ENCODE measurements around the gene SV2A.
"Not testable (repeated sequence)": the region's sequence is repeated elsewhere in the genome, so short reads cannot be mapped to it uniquely, and the experiment has no call there.

The SV2A gene

GRCh38 chr1:149928401-149928724 lies 10.7 kb upstream of the SV2A start:
- no peak for DNase-seq (ENCODE audit: low spot score)

GRCh38 chr1:149927563-149928400 lies 10.1 kb upstream of the SV2A start, which contains the start of gene SF3B4:
SF3B4 (minus strand) TSS chr1:149927803; CDS start chr1:149927759, 44 bp downstream.
- DNase-seq (ENCODE audit: low spot score): peak; percentile 95

DNA sequence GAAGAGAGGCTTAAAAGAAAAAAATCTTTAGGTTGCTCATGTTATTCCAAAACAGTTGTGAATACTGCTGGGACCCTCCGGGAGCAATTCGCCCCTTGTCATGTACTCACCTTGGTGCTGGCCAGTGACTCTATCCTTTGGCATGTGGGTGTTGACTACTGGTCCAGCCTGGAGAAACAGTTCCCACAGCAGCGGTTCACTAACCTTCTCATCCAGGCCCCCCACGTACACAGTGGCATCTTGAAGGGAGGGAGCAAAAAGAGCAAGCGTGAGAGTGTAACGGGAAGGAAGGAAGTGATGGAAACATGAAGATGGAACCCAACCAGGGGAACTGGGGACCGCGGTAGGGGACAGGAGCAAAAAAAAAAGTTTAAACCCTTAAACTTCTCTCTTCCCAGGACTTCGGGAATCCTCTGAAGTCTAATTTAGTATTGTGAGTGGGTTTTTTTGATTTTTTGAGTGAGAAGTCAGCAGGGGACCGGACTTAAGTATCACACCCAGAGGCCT lies 9.5 kb upstream of the SV2A start:
- DNase-seq (ENCODE audit: low spot score): no peak

- no peak for DNase-seq (ENCODE audit: low spot score)
Measured at GRCh38 chr1:149926296-149926695, 8.7 kb upstream of the SV2A start.

DNA sequence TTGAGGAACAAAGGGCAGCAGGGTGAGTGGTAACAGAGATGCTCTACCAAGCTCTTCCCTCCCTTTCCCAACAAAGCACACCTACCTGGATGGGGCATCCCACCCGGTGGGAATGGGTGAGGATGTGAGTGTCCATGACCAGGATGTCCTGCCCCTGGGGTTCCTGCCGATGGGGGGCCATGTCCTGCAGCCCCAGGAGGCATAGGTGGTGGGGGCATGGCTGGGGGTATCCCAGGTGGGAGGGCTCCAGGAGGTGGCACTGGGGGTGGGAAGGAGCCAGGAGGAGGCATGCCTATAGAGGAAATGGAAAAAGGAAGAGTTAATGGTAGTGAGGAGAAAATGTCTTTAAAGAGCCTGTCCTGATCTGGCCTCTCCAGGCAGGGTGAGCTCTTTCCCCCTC lies 8.1 kb upstream of the SV2A start:
- DNase-seq (ENCODE audit: low spot score): no peak

- no peak for DNase-seq (ENCODE audit: low spot score)
Measured at GRCh38 chr1:149925345-149925744, 7.7 kb upstream of the SV2A start.

DNA sequence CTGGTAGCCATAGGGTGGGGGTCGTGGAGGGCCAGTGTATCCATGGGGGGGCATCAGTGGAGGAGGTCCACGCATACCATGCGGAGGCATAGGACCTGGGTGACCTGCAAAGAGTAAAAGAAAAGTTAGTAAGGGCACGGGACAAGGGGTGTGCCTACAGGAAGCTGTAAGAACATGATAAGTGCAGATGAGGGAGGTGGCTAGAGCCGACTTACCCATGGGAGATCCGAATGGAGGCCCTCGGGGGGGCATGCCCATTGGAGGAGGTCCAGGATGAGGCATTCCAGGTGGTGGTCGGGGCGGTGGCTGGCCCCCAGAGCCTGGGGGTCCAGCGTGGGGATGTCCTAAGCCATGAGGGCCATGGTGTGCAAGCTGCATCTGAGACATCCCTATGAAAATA lies 6.0 kb upstream of the SV2A start:
- DNase-seq (ENCODE audit: low spot score): no peak

DNA sequence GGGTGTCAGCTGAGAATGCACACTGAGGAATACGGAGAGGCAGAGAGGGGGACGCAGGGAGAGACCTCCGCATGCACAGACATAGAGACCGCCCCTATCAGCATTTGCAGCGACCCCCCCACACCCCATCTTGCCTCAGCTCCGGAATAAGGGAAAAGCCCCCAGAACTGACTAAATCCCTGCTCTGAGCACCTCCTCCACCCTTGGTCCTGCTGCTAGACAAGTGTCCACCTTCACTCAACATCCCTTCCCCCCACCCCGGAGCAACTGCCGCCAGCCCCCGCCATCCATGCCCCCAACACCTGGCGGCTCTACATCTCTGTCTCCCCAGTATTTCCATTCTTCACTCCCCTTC lies 769 bp downstream of the SV2A start:
- DNase-seq (ENCODE audit: low spot score): no peak

GRCh38 chr1:149916193-149916897 lies 1.3 kb downstream of the SV2A start:
- DNase-seq (ENCODE audit: low spot score): no peak

- DNase-seq (ENCODE audit: low spot score): no peak
Measured at GRCh38 chr1:149915429-149916192, 2.0 kb downstream of the SV2A start.

- no peak for DNase-seq (ENCODE audit: low spot score)
Measured at GRCh38 chr1:149914545-149914944, 3.1 kb downstream of the SV2A start.

DNA sequence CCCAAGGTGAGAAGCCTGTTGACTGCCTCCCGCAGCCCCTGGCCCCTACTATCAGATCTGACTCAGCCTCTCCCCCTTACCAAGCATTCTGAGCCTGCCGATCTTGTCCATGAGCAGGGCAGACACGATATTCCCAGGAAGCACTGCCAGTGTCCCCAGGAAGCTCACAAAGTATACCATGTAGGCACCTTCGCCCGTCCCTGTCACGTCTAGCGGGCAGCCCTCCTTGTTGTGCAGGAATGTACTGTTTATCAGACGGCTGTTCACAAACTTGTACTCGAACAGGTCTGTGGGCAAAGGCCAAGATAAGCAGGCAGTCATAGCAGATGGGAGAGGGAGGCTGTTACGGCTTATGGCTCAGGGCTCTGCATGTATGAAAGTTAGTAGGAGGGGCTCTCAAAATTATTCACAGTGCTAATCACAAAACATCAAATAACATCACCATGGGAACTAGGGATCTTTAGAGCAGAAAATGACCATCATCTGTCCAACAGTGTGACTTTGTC lies 11.0 kb downstream of the SV2A start:
- no peak for DNase-seq (ENCODE audit: low spot score)

GRCh38 chr1:149903836-149904491 lies 13.7 kb downstream of the SV2A start:
- DNase-seq (ENCODE audit: low spot score): no peak

GRCh38 chr1:149899460-149900284 lies 18.0 kb downstream of the SV2A start, which contains the start of gene BOLA1:
BOLA1 (plus strand) TSS chr1:149899568; CDS start chr1:149900060, 492 bp downstream.
- peak; percentile 94 for DNase-seq (ENCODE audit: low spot score)

DNA sequence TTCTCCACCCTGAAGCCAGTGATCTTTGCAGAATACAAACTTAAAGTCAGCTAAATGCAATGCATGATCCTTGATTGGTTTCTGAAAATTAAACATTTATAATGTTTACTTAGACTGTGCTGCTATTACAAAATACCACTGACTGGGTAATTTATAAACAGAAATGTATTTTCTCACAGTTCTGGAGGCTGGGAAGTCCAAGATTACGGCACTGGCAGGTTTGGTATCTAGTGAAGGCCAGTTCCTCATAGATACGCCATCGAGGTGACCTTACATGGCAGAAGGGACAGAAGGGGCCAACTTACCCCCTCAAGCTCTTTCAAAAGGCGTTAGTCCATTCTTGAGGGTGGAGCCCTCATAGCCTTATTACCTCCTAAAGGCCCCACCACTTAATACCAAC lies 21.1 kb downstream of the SV2A start:
- no peak for DNase-seq (ENCODE audit: low spot score)

DNA sequence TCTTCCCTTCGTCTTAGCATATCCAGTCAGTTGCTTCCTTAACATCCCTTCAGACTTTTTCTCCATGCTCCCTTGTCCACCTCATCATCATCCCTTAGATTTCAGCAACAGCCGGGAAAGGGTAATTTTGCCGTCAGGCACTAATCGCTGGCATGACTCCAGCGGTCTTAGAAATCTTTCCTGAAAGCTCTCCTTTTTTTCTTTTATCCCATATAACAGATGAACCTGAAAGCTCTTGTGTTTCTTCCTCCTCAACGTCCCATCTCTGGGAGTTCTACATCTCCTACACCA lies 28.7 kb downstream of the SV2A start:
- peak; percentile 32 for DNase-seq (ENCODE audit: low spot score)

GRCh38 chr1:149888247-149888998 lies 29.2 kb downstream of the SV2A start:
- DNase-seq (ENCODE audit: low spot score): peak; percentile 87

DNA sequence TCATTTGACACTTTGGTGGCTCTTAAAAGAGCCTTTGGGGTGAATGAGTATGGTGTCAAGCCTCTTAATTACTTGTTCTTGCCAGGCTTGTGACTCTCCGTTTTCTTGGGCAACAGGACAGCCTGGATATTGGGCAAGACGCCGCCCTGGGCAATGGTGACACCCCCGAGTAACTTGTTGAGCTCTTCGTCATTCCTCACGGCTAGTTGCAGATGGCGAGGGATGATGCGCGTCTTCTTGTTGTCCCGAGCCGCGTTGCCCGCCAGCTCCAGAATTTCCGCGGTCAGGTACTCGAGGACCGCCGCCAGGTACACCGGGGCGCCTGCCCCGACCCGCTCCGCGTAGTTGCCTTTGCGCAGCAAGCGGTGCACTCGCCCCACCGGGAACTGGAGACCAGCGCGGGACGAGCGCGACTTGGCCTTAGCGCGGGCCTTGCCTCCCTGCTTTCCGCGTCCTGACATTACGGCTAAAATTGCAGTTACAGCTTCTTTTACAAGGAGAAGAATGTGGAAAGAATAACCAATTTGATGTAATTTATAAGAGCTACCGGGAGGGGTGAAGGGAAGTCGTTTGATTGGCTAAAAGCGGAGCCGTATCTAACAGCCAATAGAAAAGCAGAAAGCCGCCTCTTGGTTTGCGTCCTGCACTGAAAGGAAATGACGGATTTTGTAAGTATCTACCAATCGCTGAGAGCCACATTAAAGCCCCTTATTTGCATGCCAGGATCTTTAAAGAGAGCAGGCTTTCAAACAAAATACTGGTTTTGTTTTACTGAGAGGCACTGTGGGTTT lies 30.0 kb downstream of the SV2A start:
- peak; percentile 99 for DNase-seq (ENCODE audit: low spot score)

- not testable (repeated sequence) for DNase-seq (ENCODE audit: low spot score)
Measured at GRCh38 chr1:149887196-149887455, 30.5 kb downstream of the SV2A start.
